GM18907 (cell line): Measurements from ENCODE around the gene SHCBP1L.

Experiments
- ATAC-seq: cut with Tn5 transposase; IDR thresholded peaks from one replicate; pipeline ENCODE4 v1.9.1; 2021; ENCODE audit warnings: mild to moderate bottlenecking, moderate library complexity; ENCODE audit not compliant: unreplicated experiment

Gene SHCBP1L

GRCh38 chr1:182952677-182953444 is at the start of gene SHCBP1L:
Gene SHCBP1L, minus strand, starts transcription at chr1:182953166. Its CDS starts 33 bp downstream, at chr1:182953133.
- no peak for ATAC-seq

- no peak for ATAC-seq
Measured at GRCh38 chr1:183002267-183002666, 49.3 kb upstream of the SHCBP1L start.

GRCh38 chr1:183000167-183000962 is 47.4 kb upstream of the SHCBP1L start:
- ATAC-seq, result no peak

GRCh38 chr1:182998482-182998881 is 45.5 kb upstream of the SHCBP1L start:
- ATAC-seq, result no peak

- ATAC-seq, result no peak
Measured at GRCh38 chr1:182996816-182997215, 43.9 kb upstream of the SHCBP1L start.

GRCh38 chr1:182995894-182996293 is 42.9 kb upstream of the SHCBP1L start:
- ATAC-seq, result no peak

- ATAC-seq, result no peak
Measured at GRCh38 chr1:182993746-182994145, 40.8 kb upstream of the SHCBP1L start.

- no peak for ATAC-seq
Measured at GRCh38 chr1:182990413-182991144, 37.6 kb upstream of the SHCBP1L start.

GRCh38 chr1:182985876-182986275 is 32.9 kb upstream of the SHCBP1L start:
- ATAC-seq, result no peak

- no peak for ATAC-seq
Measured at GRCh38 chr1:182984621-182985020, 31.7 kb upstream of the SHCBP1L start.

GRCh38 chr1:182984138-182984537 is 31.2 kb upstream of the SHCBP1L start:
- ATAC-seq, result no peak

GRCh38 chr1:182978151-182978853 is 25.3 kb upstream of the SHCBP1L start:
- no peak for ATAC-seq

GRCh38 chr1:182977480-182977879 is 24.5 kb upstream of the SHCBP1L start:
- no peak for ATAC-seq

GRCh38 chr1:182974506-182975191 is 21.7 kb upstream of the SHCBP1L start:
- no peak for ATAC-seq

- no peak for ATAC-seq
Measured at GRCh38 chr1:182972829-182973228, 19.9 kb upstream of the SHCBP1L start.

GRCh38 chr1:182972231-182972630 is 19.3 kb upstream of the SHCBP1L start:
- no peak for ATAC-seq

- no peak for ATAC-seq
Measured at GRCh38 chr1:182971219-182971618, 18.3 kb upstream of the SHCBP1L start.

- no peak for ATAC-seq
Measured at GRCh38 chr1:182968836-182969734, 16.1 kb upstream of the SHCBP1L start.

GRCh38 chr1:182968151-182968741 is 15.3 kb upstream of the SHCBP1L start:
- no peak for ATAC-seq
